Tibial artery (tissue), 4 donors: Measurements from ENCODE around the gene KIF3B.

Experiments used
- DNase-seq, 2 donors: peaks; one replicate each; pipeline ENCODE4 v3.0.0-alpha.2; 2019
- H3K27ac ChIP-seq, 2 donors: fragments of 200-600 bp; sonication (generic) in 1 of 2; 1 replicate in 1 of 2; 2 replicates in 1 of 2; pipeline ENCODE4 v1.5.1; 2018 to 2019; ENCODE audit warnings: mild to moderate bottlenecking in 1 of 2
- H3K27me3 ChIP-seq, 2 donors: fragments of 200-600 bp; sonication (generic) in 1 of 2; one replicate each; pipeline versions ENCODE4 v1.5.1 to v1.6.0; 2016 to 2019
- H3K36me3 ChIP-seq, 3 donors: fragments of 200-600 bp; sonication (generic) in 2 of 3; one replicate each; pipeline ENCODE4 v1.5.1; 2016 to 2019; ENCODE audit warnings: mild to moderate bottlenecking in 2 of 3
- H3K4me1 ChIP-seq, 4 donors: fragments of 200-600 bp; sonication (generic) in 2 of 4; 1 replicate in 3 of 4; 2 replicates in 1 of 4; pipeline ENCODE4 v1.5.1; 2016 to 2019
- H3K4me3 ChIP-seq, 2 donors: fragments of 200-600 bp; sonication (generic) in 1 of 2; 1 replicate in 1 of 2; 2 replicates in 1 of 2; pipeline ENCODE4 v1.5.1; 2018 to 2019; ENCODE audit warnings: mild to moderate bottlenecking in 2 of 2
- H3K9me3 ChIP-seq, 3 donors: fragments of 200-600 bp; sonication (generic) in 1 of 3; one replicate each; pipeline ENCODE4 v1.5.1; 2016 to 2019
- CTCF ChIP-seq, 2 experiments: fragments of 200-600 bp in 1 of 2; fragments of 450-650 bp in 1 of 2; IDR thresholded peaks; one replicate each; pipeline ENCODE4 v1.5.1; 2017 to 2019; ENCODE audit warnings: antibody characterized with exemption in 2 of 2, mild to moderate bottlenecking in 1 of 2, moderate library complexity in 1 of 2
- intact Hi-C: fragments of 100-400 bp; cut with DNase I; formaldehyde crosslinking; loops from one replicate; pipeline ENCODE4 v1.15.0; 2023; ENCODE audit warnings: low total_unique reads

Gene KIF3B

DNA sequence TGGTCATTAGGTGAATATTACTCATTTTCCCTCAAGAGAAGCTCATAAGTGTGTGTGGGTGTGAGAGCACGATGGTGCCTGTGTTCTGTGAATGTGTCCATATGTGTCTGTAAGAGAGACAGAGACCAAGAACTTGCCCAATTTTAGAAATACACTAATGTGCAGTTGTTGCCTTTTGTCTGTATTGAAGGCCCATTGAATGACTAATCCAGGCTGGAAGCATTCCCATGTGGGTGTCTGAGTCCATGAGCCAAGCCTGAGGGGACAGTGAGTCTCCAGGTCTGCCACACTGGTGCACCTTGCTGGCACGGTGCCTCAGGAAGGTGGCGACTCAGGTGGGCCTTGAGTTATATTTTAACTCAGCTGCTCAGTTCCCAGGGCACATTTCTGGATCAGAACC is 55.2 kb downstream of the KIF3B start:
- H3K4me3 ChIP-seq = no peak overlapping the region

GRCh38 chr20:32333181-32333987 is 55.9 kb downstream of the KIF3B start:
- Histone ChIP-seq H3K4me1 (no peaks in the 10 kb centered on the region), H3K27ac (no peak overlapping the region), H3K4me3 (no peak overlapping the region), H3K36me3 (peaks cover 29 to 57% (median 34%) of the 10 kb centered on the region in 3 donors), H3K9me3 (no peaks in the 10 kb centered on the region), H3K27me3 (no peaks in the 10 kb centered on the region)
- no peak for TF ChIP-seq CTCF (IDR thresholded peaks at IDR 0.05)
- no peak for DNase-seq
- intact Hi-C loops = loop anchor here (10.0 kb wide), 1 partner anchor 121 kb away; no protein-coding TSS in a partner anchor

More for the DNA sequence above, 55.2 kb downstream of the KIF3B start:
- intact Hi-C loops = loop anchor here (10.0 kb wide), 1 partner anchor 122 kb away; no protein-coding TSS in a partner anchor
- no peak for DNase-seq
- TF ChIP-seq CTCF (IDR thresholded peaks at IDR 0.05) = no peak
- H3K27ac ChIP-seq = no peak overlapping the region
- no peaks in the 10 kb centered on the region for H3K27me3 ChIP-seq
- H3K36me3 ChIP-seq = peaks cover 35 to 64% (median 41%) of the 10 kb centered on the region in 3 donors
- H3K9me3 ChIP-seq = no peaks in the 10 kb centered on the region
- H3K4me1 ChIP-seq = no peaks in the 10 kb centered on the region

DNA sequence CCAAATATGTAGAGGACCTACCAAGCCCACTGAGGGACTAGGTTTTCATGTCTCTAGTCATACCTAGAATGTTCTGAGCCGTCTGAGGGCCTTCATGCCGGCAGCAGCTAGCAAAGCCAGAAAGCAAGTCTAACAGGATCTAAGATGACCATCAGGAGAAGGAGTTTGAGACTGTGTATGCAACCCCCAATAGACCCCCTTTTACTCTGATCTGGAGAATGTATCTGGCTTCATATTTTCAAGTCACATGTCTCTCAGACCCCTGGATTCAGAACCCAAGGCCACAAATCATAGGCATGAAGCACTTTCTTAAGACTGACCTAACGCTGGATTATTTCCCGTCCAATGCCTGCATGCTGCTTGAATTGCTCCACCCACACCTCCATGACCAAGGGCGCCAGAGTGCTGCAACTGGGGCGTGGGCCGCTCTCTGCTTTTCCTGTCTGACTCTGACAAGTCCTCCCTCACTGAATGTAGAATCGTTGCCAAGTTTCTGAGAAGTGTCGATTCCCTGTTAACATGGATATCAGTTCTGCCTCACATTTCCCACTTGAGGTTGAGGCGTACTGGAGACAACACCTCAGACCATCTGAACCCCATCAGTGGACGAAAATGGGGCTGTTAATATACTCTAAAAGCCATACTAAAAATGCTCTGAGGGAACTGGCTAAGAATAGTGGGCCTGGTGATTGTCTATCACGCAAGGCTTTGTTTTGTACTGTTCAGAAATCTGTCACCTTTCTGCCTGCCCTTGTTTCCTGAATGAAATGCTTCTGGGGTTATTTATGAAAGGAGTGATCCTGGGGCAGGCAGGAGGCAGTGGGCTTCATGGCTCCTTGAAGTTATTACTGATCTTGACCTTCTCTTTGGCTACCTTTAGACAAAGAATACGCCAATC is 56.8 kb downstream of the KIF3B start:
- TF ChIP-seq CTCF (IDR thresholded peaks at IDR 0.05) = no peak

GRCh38 chr20:32336918-32337347 is 59.5 kb downstream of the KIF3B start:
- Histone ChIP-seq H3K36me3 (peaks cover 1 to 22% (median 9%) of the 10 kb centered on the region in 3 donors), H3K27me3 (no peaks in the 10 kb centered on the region), H3K9me3 (no peaks in the 10 kb centered on the region), H3K27ac (no peak overlapping the region), H3K4me1 (no peaks in the 10 kb centered on the region), H3K4me3 (no peak overlapping the region)
- intact Hi-C loops = loop anchor here (10.0 kb wide), 1 partner anchor 118 kb away; no protein-coding TSS in a partner anchor
- DNase-seq = no peak
- peak; percentile 50 for TF ChIP-seq CTCF (IDR thresholded peaks at IDR 0.05)

More for the DNA sequence above, 56.8 kb downstream of the KIF3B start:
- Histone ChIP-seq H3K27me3 (no peaks in the 10 kb centered on the region), H3K36me3 (peaks cover 28 to 48% (median 30%) of the 10 kb centered on the region in 3 donors), H3K4me1 (no peaks in the 10 kb centered on the region), H3K9me3 (no peaks in the 10 kb centered on the region), H3K27ac (no peak overlapping the region), H3K4me3 (no peak overlapping the region)
- DNase-seq = peak in 1 of 2 donors; percentile 29
- intact Hi-C loops = loop anchor here (10.0 kb wide), 1 partner anchor 121 kb away; no protein-coding TSS in a partner anchor

- Histone ChIP-seq H3K9me3 (no peaks in the 10 kb centered on the region), H3K27ac (no peak overlapping the region), H3K4me1 (no peaks in the 10 kb centered on the region), H3K27me3 (no peaks in the 10 kb centered on the region), H3K36me3 (peaks cover 0 to 12% (median 0%) of the 10 kb centered on the region in 3 donors), H3K4me3 (no peak overlapping the region)
- TF ChIP-seq CTCF (IDR thresholded peaks at IDR 0.05) = no peak
- intact Hi-C loops = loop anchor here (10.0 kb wide), 1 partner anchor 117 kb away; no protein-coding TSS in a partner anchor
- no peak for DNase-seq
These were observed 60.6 kb downstream of the KIF3B start for GRCh38 chr20:32337937-32338661.
